HG03280 (cell line): Measurements from ENCODE around the gene RBM4.
"Not testable (repeated sequence)": the region's sequence is repeated elsewhere in the genome, so short reads cannot be mapped to it uniquely, and the experiment has no call there.

Experiments
- ATAC-seq: cut with Tn5 transposase; IDR thresholded peaks from one replicate; pipeline ENCODE4 v1.9.1; 2021; ENCODE audit warnings: mild to moderate bottlenecking, moderate library complexity; ENCODE audit not compliant: unreplicated experiment

Gene RBM4

GRCh38 chr11:66616379-66617154 is 21.9 kb upstream of the RBM4 start, which contains the start of gene RBM14:
TSS of gene RBM14 (plus strand) at chr11:66616630. CDS start at chr11:66616721, 91 bp downstream.
- ATAC-seq, result peak; percentile 92

GRCh38 chr11:66617155-66617834 is 21.2 kb upstream of the RBM4 start:
- no peak for ATAC-seq

GRCh38 chr11:66619080-66619554 is 19.4 kb upstream of the RBM4 start:
- ATAC-seq, result no peak

GRCh38 chr11:66624450-66624849 is 14.1 kb upstream of the RBM4 start:
- ATAC-seq, result no peak

GRCh38 chr11:66625041-66625751 is 13.3 kb upstream of the RBM4 start:
- ATAC-seq, result no peak

- no peak for ATAC-seq
Observed at GRCh38 chr11:66625752-66626149, 12.8 kb upstream of the RBM4 start.

GRCh38 chr11:66626382-66626781 is 12.1 kb upstream of the RBM4 start:
- no peak for ATAC-seq

GRCh38 chr11:66626926-66627325 is 11.6 kb upstream of the RBM4 start:
- no peak for ATAC-seq

- no peak for ATAC-seq
Observed at GRCh38 chr11:66628061-66628603, 10.4 kb upstream of the RBM4 start.

GRCh38 chr11:66629356-66629755 is 9.1 kb upstream of the RBM4 start:
- ATAC-seq, result no peak

GRCh38 chr11:66631883-66632282 is 6.6 kb upstream of the RBM4 start:
- ATAC-seq, result no peak

- no peak for ATAC-seq
Observed at GRCh38 chr11:66632952-66633351, 5.6 kb upstream of the RBM4 start.

GRCh38 chr11:66636411-66636810 is 2.1 kb upstream of the RBM4 start:
- ATAC-seq, result no peak

GRCh38 chr11:66637557-66638176 is 836 bp upstream of the RBM4 start:
- ATAC-seq, result no peak

- ATAC-seq, result no peak
Observed at GRCh38 chr11:66639066-66639813, 737 bp downstream of the RBM4 start.

- ATAC-seq, result not testable (repeated sequence)
Observed at GRCh38 chr11:66639814-66640340, 1.4 kb downstream of the RBM4 start.

- ATAC-seq, result no peak
Observed at GRCh38 chr11:66641834-66642233, 3.3 kb downstream of the RBM4 start.

GRCh38 chr11:66643745-66644437 is 5.4 kb downstream of the RBM4 start:
- ATAC-seq, result no peak

- ATAC-seq, result no peak
Observed at GRCh38 chr11:66646828-66647227, 8.3 kb downstream of the RBM4 start.
